ENCODE results near the gene AUTS2. TPM values are rescaled to one million over a fixed set of nuclear protein-coding genes. Genes with fewer than 3 reads are reported as not detected.

The AUTS2 gene
- total and polyA plus RNA-seq, 2 of the 8 experiments (the other 6 are each of a cell fraction or from before 2014, with no cell fraction given) = 25.9 to 101 TPM

DNA sequence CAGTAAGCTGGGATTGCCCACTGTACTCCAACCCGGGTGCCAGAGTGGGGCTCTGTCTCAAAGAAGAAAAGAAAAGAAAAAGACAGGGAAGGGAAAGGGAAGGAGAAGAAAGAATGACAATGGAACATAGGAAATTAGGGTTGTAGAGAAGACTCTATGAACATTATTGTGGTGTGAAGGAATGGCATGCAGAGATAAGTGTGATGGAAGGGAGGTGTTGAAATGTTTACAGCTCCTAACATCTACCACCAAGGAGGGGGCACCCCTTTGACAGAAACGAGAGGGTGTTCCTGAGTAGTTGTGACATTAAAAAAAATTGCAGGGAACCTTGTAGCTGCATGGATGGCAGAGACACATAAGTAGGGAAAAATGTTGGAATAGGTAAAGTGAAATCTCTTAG is 27.5 kb downstream of the AUTS2 start:
- Histone ChIP-seq H3K36me3 (ENCODE audit: control insufficient read depth in 2 of 4, insufficient read depth in 4 of 4, low read length in 3 of 4) (no peaks in the 10 kb centered on the region), H3K9me3 (ENCODE audit: insufficient read depth in 2 of 2, low read depth in 1 of 2, low read length in 1 of 2) (no peaks in the 10 kb centered on the region), H3K9ac (replicated peaks in 1 of 4; ENCODE audit: extremely low read depth in 1 of 4, low read depth in 3 of 4, low read length in 3 of 4) (no peak overlapping the region), H3K23me2 (ENCODE audit: low read depth, low read length) (no peaks in the 10 kb centered on the region), H2AFZ (ENCODE audit: low read length) (no peak overlapping the region), H2BK12ac (ENCODE audit: low read depth, low read length) (no peak overlapping the region; the same call in 1 of the 2 replicates), H2BK20ac (ENCODE audit: low read length) (no peak overlapping the region), H3K23ac (ENCODE audit: insufficient read length) (no peak overlapping the region), H3K79me1 (ENCODE audit: low read depth, low read length) (no peaks in the 10 kb centered on the region; the same call in 1 of the 2 replicates), H3K4me3 (ENCODE audit: extremely low read depth in 1 of 4, insufficient read depth in 2 of 4, low read depth in 3 of 4, low read length in 4 of 4) (no peak overlapping the region), H3K4ac (replicated peaks; ENCODE audit: insufficient read length, low read depth, low read length) (no peak overlapping the region), H3K4me2 (ENCODE audit: insufficient read depth in 1 of 2, low read depth in 2 of 2, low read length in 2 of 2) (peak overlapping the region in 1 of 2 experiments; percentile 37; a peak in 1 of 4 replicates), H3K27ac (ENCODE audit: low read depth, low read length) (no peak overlapping the region), H4K20me1 (replicated peaks in 1 of 2; ENCODE audit: control insufficient read depth in 1 of 2, insufficient read depth in 2 of 2, low read length in 2 of 2) (peaks cover 6 to 11% of the 10 kb centered on the region in 2 experiments), H3K27me3 (replicated peaks in 1 of 4; ENCODE audit: control insufficient read depth in 3 of 4, extremely low read depth in 1 of 4, insufficient read depth in 3 of 4, low read length in 3 of 4) (peaks cover 23 to 75% (median 48%) of the 10 kb centered on the region in 4 experiments), H2AK5ac (ENCODE audit: low read depth, low read length) (no peak overlapping the region), H3K14ac (ENCODE audit: insufficient read length) (no peak overlapping the region), H4K5ac (ENCODE audit: insufficient read length, low read depth, low read length) (no peak overlapping the region), H2BK5ac (ENCODE audit: low read depth, low read length) (no peak overlapping the region), H3K79me2 (ENCODE audit: control insufficient read depth in 1 of 2, insufficient read depth in 2 of 2, low read length in 2 of 2) (no peaks in the 10 kb centered on the region), H2BK120ac (replicated peaks; ENCODE audit: low read depth, low read length) (no peak overlapping the region), H4K91ac (replicated peaks; ENCODE audit: insufficient read length, low read length) (no peak overlapping the region), H3K4me1 (replicated peaks in 1 of 4; ENCODE audit: control insufficient read depth in 3 of 4, insufficient read depth in 4 of 4, low read length in 3 of 4) (peaks cover 0 to 5% (median 2%) of the 10 kb centered on the region in 4 experiments; a peak in 2 of 7 replicates), H2BK15ac (ENCODE audit: low read length) (no peak overlapping the region), H3K18ac (ENCODE audit: extremely low read depth, low read length) (no peak overlapping the region), H4K8ac (ENCODE audit: extremely low read depth, insufficient read depth, low read length) (no peak overlapping the region), H3K56ac (replicated peaks; ENCODE audit: insufficient read length, low read depth, low read length) (no peak overlapping the region)
- ChIA-PET POLR2A (ENCODE audit: partially characterized antibody) (interaction anchor here (0.7 kb wide), 1 partner anchor 14 kb away, joined by 3 read pairs; no protein-coding TSS in a partner anchor), CTCF (ENCODE audit: partially characterized antibody) (interaction anchor here (0.8 to 1.1 kb wide), 3 partner anchors 156 to 307 kb away, joined by 3 to 4 read pairs (median 3); no protein-coding TSS in a partner anchor)
- 75% methylated on average over 2 of the region's 2 CpGs; no CpG with 5 or more reads in 1 of the 2 experiments for WGBS, 2 experiments (ENCODE audit: extremely low coverage in 1 of 2, insufficient coverage in 1 of 2, insufficient read length in 1 of 2, insufficient replicate concordance in 2 of 2, low coverage in 1 of 2, low lambda C conversion rate in 2 of 2, missing lambda C conversion rate in 1 of 2)
- DNase-seq (ENCODE audit: low read depth in 1 of 2, low spot score in 2 of 2) (no peak), FAIRE-seq (no peak)
- TF ChIP-seq HDAC6 (IDR thresholded peaks at IDR 0.05; ENCODE audit: low read depth, low read length) (no peak), BRCA1 (IDR thresholded peaks at IDR 0.05; ENCODE audit: low read depth, low read length) (no peak), TAF1 (IDR thresholded peaks at IDR 0.05; ENCODE audit: low read depth, low read length) (no peak), POU5F1 (IDR thresholded peaks at IDR 0.05; ENCODE audit: low read depth, low read length) (no peak), CEBPB (IDR thresholded peaks at IDR 0.05; ENCODE audit: low read depth, low read length) (no peak), SRF (IDR thresholded peaks at IDR 0.05; ENCODE audit: low read depth, low read length) (no peak), CBX5 (IDR thresholded peaks at IDR 0.05; ENCODE audit: low read depth, low read length) (no peak), KDM5A (IDR thresholded peaks at IDR 0.05; ENCODE audit: low read length) (no peak), FOSL1 (IDR thresholded peaks at IDR 0.05; ENCODE audit: insufficient read depth, low read depth, low read length) (no peak), PHF8 (conservative IDR thresholded peaks at IDR 0.05; ENCODE audit: low read depth, low read length) (no peak), EZH2 (IDR thresholded peaks at IDR 0.05; ENCODE audit: low read depth, low read length, severe bottlenecking) (no peak), MAFK (IDR thresholded peaks at IDR 0.05; ENCODE audit: low read depth, low read length) (no peak)
